IMR-90 (cell line): Measurements from ENCODE around the gene TM2D1. TPM values are rescaled to one million over a fixed set of nuclear protein-coding genes. Genes with fewer than 3 reads are reported as not detected.

Source experiments
- ATAC-seq: fragments of 200-7000 bp; cut with Tn5 transposase; 2 replicates; pipeline ENCODE4 v1.9.1; 2020; ENCODE audit warnings: low read depth, mild to moderate bottlenecking, moderate library complexity
- BruUV-seq: library from RNA; stranded (reverse); fragments of 400-500 nt; replicated peaks from 2 replicates; lab custom pipeline; 2021; lab: Mats Ljungman, UMichigan
- CTCF ChIA-PET: fragments of 300-600 bp; formaldehyde crosslinking; extraction: SDS; loops from one replicate; lab custom pipeline; 2021; ENCODE audit warnings: antibody characterized with exemption; lab: Yijun Ruan, JAX
- POLR2A ChIA-PET: fragments of 300-600 bp; sonication (Branson Sonifier 250); formaldehyde crosslinking; loops from one replicate; lab custom pipeline; 2022; ENCODE audit warnings: antibody characterized with exemption; ENCODE audit not compliant: unreplicated experiment; lab: Charles Lee
- DNase-seq: peaks from one replicate; pipeline ENCODE4 v3.0.0; 2013
- H2AFZ ChIP-seq: replicated peaks from 2 replicates; pipeline ENCODE3; 2013; ENCODE audit warnings: low read length, mild to moderate bottlenecking; ENCODE audit not compliant: poor library complexity
- H2AK5ac ChIP-seq: 2 replicates; pipeline ENCODE4 v1.6.1; 2013; ENCODE audit warnings: low read depth, low read length, inconsistent platforms
- H2AK9ac ChIP-seq: replicated peaks from 2 replicates; pipeline ENCODE3; 2013; ENCODE audit warnings: mild to moderate bottlenecking, low read depth, low read length, moderate library complexity; ENCODE audit not compliant: poor library complexity
- H2BK120ac ChIP-seq: 2 replicates; pipeline ENCODE4 v1.6.1; 2013; ENCODE audit warnings: low read depth, low read length, inconsistent platforms
- H2BK15ac ChIP-seq: 3 replicates; pipeline ENCODE4 v1.6.1; 2013; ENCODE audit warnings: low read depth, low read length, inconsistent platforms
- H2BK20ac ChIP-seq: 2 replicates; pipeline ENCODE4 v1.6.1; 2013; ENCODE audit warnings: low read depth, mild to moderate bottlenecking, inconsistent platforms, low read length, moderate library complexity
- H2BK5ac ChIP-seq: 2 replicates; pipeline ENCODE4 v1.6.1; 2013; ENCODE audit warnings: mild to moderate bottlenecking, low read depth, low read length, inconsistent platforms; ENCODE audit not compliant: poor library complexity, severe bottlenecking
- H3K14ac ChIP-seq: replicated peaks from 2 replicates; pipeline ENCODE4 v1.6.1; 2013; ENCODE audit warnings: low read depth, low read length, inconsistent platforms
- H3K18ac ChIP-seq: 2 replicates; pipeline ENCODE4 v1.6.1; 2013; ENCODE audit warnings: low read depth, low read length, control low read depth
- H3K23ac ChIP-seq: 2 replicates; pipeline ENCODE4 v1.6.1; 2013; ENCODE audit warnings: low read depth, low read length, inconsistent platforms
- H3K27ac ChIP-seq: 2 replicates; pipeline ENCODE4 v1.5.1; 2013; ENCODE audit warnings: mild to moderate bottlenecking, control low read depth, low read length; ENCODE audit not compliant: insufficient read depth
- H3K27me3 ChIP-seq: 2 replicates; pipeline ENCODE4 v1.6.1; 2013; ENCODE audit warnings: low read length; ENCODE audit not compliant: control insufficient read depth, insufficient read depth
- H3K36me3 ChIP-seq: 2 replicates; pipeline ENCODE4 v1.6.1; 2013; ENCODE audit warnings: low read length, mixed read lengths; ENCODE audit not compliant: control insufficient read depth, insufficient read depth
- H3K4ac ChIP-seq: 2 replicates; pipeline ENCODE4 v1.6.1; 2013; ENCODE audit warnings: low read depth, low read length, inconsistent platforms
- H3K4me1 ChIP-seq: 2 replicates; pipeline ENCODE4 v1.6.1; 2013; ENCODE audit warnings: low read length, mixed read lengths; ENCODE audit not compliant: control insufficient read depth, insufficient read depth
- H3K4me2 ChIP-seq: 2 replicates; pipeline ENCODE4 v1.6.1; 2013; ENCODE audit warnings: low read depth, mild to moderate bottlenecking, control low read depth, low read length, moderate library complexity
- H3K4me3 ChIP-seq: 2 replicates; pipeline ENCODE4 v1.5.1; 2013; ENCODE audit warnings: low read depth, mild to moderate bottlenecking, control low read depth, low read length, moderate library complexity; ENCODE audit not compliant: insufficient read depth
- H3K56ac ChIP-seq: 2 replicates; pipeline ENCODE4 v1.6.1; 2013; ENCODE audit warnings: low read length, inconsistent platforms; ENCODE audit not compliant: insufficient read depth; ENCODE audit errors: extremely low read depth
- H3K79me1 ChIP-seq, 2 experiments: 2 replicates each; pipeline ENCODE4 v1.6.1; 2013; ENCODE audit warnings: low read length in 2 of 2, inconsistent platforms in 1 of 2, low read depth in 1 of 2
- H3K9ac ChIP-seq: 2 replicates; pipeline ENCODE4 v1.6.1; 2013; ENCODE audit warnings: low read depth, low read length, control low read depth
- H3K9me1 ChIP-seq: 2 replicates; pipeline ENCODE4 v1.6.1; 2013; ENCODE audit warnings: low read length, inconsistent platforms; ENCODE audit not compliant: insufficient read depth
- H3K9me3 ChIP-seq: 2 replicates; pipeline ENCODE4 v1.6.1; 2013; ENCODE audit warnings: low read length; ENCODE audit not compliant: control insufficient read depth, insufficient read depth
- H4K20me1 ChIP-seq: 2 replicates; pipeline ENCODE4 v1.6.1; 2013; ENCODE audit warnings: low read length, inconsistent platforms; ENCODE audit not compliant: insufficient read depth
- H4K5ac ChIP-seq: 2 replicates; pipeline ENCODE4 v1.6.1; 2013; ENCODE audit warnings: mild to moderate bottlenecking, low read depth, low read length, control low read depth
- H4K8ac ChIP-seq, 2 experiments: 2 replicates each; pipeline ENCODE4 v1.6.1; 2013; ENCODE audit warnings: low read depth in 2 of 2, low read length in 2 of 2, control low read depth in 1 of 2, inconsistent platforms in 1 of 2
- H4K91ac ChIP-seq: 2 replicates; pipeline ENCODE4 v1.6.1; 2013; ENCODE audit warnings: low read depth, low read length, inconsistent platforms; ENCODE audit not compliant: insufficient read depth
- ELK1 ChIP-seq: fragments of 150-350 bp; IDR thresholded peaks from 2 replicates; pipeline ENCODE4 v1.6.1; 2016; ENCODE audit warnings: low read depth, mild to moderate bottlenecking, low read length, moderate library complexity, borderline replicate concordance
- POLR2A ChIP-seq: IDR thresholded peaks from 2 replicates; pipeline ENCODE4 v1.6.1; 2012; ENCODE audit warnings: mild to moderate bottlenecking, low read depth, low read length
- RCOR1 ChIP-seq: IDR thresholded peaks from 2 replicates; pipeline ENCODE4 v1.6.1; 2012; ENCODE audit warnings: mild to moderate bottlenecking, low read length, improper control_type of control experiment; ENCODE audit not compliant: insufficient replicate concordance
- WGBS, 2 experiments: methylation state at CpG; one replicate each; pipeline versions ENCODE4 v1.1.5 to v1.1.7; 2013; ENCODE audit warnings: missing lambda C conversion rate in 2 of 2; ENCODE audit not compliant: insufficient read length in 1 of 2; ENCODE audit errors: extremely low coverage in 2 of 2; 5-methylcytosine and 5-hydroxymethylcytosine counted together
- dilution Hi-C: fragments of 300-500 bp; cut with HindIII; formaldehyde crosslinking; loops from one replicate; pipeline ENCODE4 v1.14.3; 2018; ENCODE audit warnings: low sequenced_read_pairs; ENCODE audit not compliant: unreplicated experiment
- in situ Hi-C: fragments of 300-500 bp; cut with MboI; formaldehyde crosslinking; loops from 3 replicates; pipeline ENCODE4 v1.14.3; 2019; ENCODE audit warnings: low sequenced_read_pairs, inconsistent platforms, mixed read lengths
- intact Hi-C: fragments of 100-400 bp; cut with micrococcal nuclease; formaldehyde crosslinking; loops from 2 replicates; pipeline ENCODE4 v1.10.0; 2022
- polyA plus RNA-seq, 3 experiments: library from polyadenylated mRNA; depleted of rRNA; stranded (reverse); fragments of >200 nt; gene quantifications; 2 replicates each; pipeline ENCODE4 v1.2.3, GENCODE V29; 2012; ENCODE audit warnings: low replicate concordance in 1 of 3
- total RNA-seq: library from RNA; depleted of rRNA; stranded (reverse); fragments of >200 nt; gene quantifications from 2 replicates; pipeline ENCODE4 v1.2.3, GENCODE V29; 2012

TM2D1 gene
- total and polyA plus RNA-seq, 2 of the 4 experiments (the other 2 are of a cell fraction) = 14.3 to 32.7 TPM

DNA sequence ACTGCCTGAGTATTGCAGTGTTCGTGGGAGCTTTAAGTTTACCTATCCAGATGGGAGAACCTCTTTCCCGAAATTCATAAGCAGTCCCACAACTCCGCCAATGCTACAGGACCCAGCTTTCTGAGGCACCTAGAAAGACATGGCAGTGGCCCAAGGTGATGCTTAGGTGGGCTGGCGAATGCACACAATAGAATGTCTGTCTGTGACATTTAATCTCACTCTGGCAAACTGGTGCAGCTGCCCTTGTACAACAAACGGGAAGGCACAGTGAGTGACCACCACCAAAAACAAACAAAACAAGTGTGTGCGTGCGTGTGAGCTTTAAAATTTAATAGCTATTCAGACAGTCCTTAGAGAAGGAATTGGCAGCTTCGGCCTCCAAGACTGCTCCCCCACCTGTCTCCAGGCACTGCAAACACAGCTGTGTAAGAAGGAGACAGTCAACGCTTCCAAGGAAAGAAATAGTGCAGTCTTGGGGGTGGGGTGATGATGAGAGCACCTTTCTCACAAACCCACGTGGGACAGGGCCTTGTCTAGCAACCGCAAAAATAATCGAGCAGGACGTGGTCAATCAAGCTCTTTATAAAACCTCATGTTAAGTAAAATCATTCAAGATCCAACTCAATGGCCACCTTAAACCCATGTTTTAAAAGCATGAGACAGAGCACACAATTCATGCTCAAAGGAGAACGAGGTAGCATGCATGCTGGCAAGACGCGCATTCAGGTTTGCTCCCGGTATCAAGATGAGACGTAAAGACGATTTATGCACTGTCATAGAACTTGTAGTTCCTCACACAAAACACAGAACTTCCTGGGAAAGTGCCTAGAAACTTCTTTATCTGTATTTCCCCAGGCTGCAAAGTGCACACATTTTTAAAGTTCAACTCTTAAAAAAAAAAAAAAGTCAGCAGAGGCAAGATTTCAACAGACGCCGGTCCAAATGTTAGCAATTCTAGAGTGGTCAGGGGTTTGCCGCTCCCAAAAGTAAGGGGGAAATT lies 84.1 kb downstream of the TM2D1 start:
- Histone ChIP-seq H3K27ac (no peak overlapping the region), H3K36me3 (no peaks in the 10 kb centered on the region), H3K9ac (no peak overlapping the region), H4K20me1 (no peaks in the 10 kb centered on the region), H3K79me1 (no peaks in the 10 kb centered on the region), H3K9me1 (no peaks in the 10 kb centered on the region), H3K56ac (no peak overlapping the region), H2AFZ (no peak overlapping the region), H3K14ac (no peak overlapping the region), H3K27me3 (no peaks in the 10 kb centered on the region), H3K23ac (no peak overlapping the region), H2AK5ac (no peak overlapping the region), H4K5ac (no peak overlapping the region), H3K4me3 (no peak overlapping the region), H2BK5ac (no peak overlapping the region), H2AK9ac (no peak overlapping the region), H3K9me3 (no peaks in the 10 kb centered on the region), H2BK120ac (no peak overlapping the region), H3K4me1 (no peaks in the 10 kb centered on the region), H2BK20ac (no peak overlapping the region), H4K8ac (no peak overlapping the region), H3K4me2 (no peak overlapping the region), H4K91ac (no peak overlapping the region), H3K4ac (no peak overlapping the region), H3K18ac (no peak overlapping the region), H2BK15ac (no peak overlapping the region)
- intact Hi-C loops (no loop called here), in situ Hi-C loops (no loop called here), dilution Hi-C loops (no loop called here)
- POLR2A ChIA-PET = interaction anchor here (0.6 kb wide), 1 partner anchor 72 kb away, joined by 4 read pairs; no protein-coding TSS in a partner anchor
- ATAC-seq = no peak
- no peak for TF ChIP-seq RCOR1
- TF ChIP-seq POLR2A = no peak
- TF ChIP-seq ELK1 = no peak
- no TSS peak for BruUV-seq
- no peak for DNase-seq
- 86% methylated on average over 4 of the region's 22 CpGs; no CpG with 5 or more reads in 1 of the 2 experiments for WGBS, 2 experiments
- CTCF ChIA-PET = no interaction called here
